Hematopoietic multipotent progenitor cell treated with erythropoietin and hydrocortisone succinate and interleukin-3 and kit ligand, for 17 days (in vitro differentiated cells): Measurements from ENCODE around the gene KLHL29.

Source experiments
- DNase-seq: peaks from one replicate; pipeline ENCODE4 v3.0.0-alpha.2; 2015; ENCODE audit warnings: low spot score

KLHL29 gene

GRCh38 chr2:23553561-23553960, 168.6 kb downstream of the KLHL29 start:
- DNase-seq, result no peak

GRCh38 chr2:23554054-23554697, 169.2 kb downstream of the KLHL29 start:
- DNase-seq, result no peak

GRCh38 chr2:23555944-23556343, 171.0 kb downstream of the KLHL29 start:
- DNase-seq, result no peak

GRCh38 chr2:23556929-23557328, 171.9 kb downstream of the KLHL29 start:
- no peak for DNase-seq

- DNase-seq, result no peak
These were observed 172.5 kb downstream of the KLHL29 start for GRCh38 chr2:23557455-23557854.

GRCh38 chr2:23559561-23560239, 174.7 kb downstream of the KLHL29 start:
- DNase-seq, result no peak

- DNase-seq, result no peak
These were observed 176.1 kb downstream of the KLHL29 start for GRCh38 chr2:23561088-23561487.

- no peak for DNase-seq
These were observed 176.6 kb downstream of the KLHL29 start for GRCh38 chr2:23561544-23561943.

GRCh38 chr2:23562143-23562542, 177.2 kb downstream of the KLHL29 start:
- DNase-seq, result no peak

GRCh38 chr2:23563151-23563550, 178.2 kb downstream of the KLHL29 start:
- no peak for DNase-seq

GRCh38 chr2:23563673-23564614, 179.0 kb downstream of the KLHL29 start:
- no peak for DNase-seq

- no peak for DNase-seq
These were observed 179.6 kb downstream of the KLHL29 start for GRCh38 chr2:23564615-23564960.

- DNase-seq, result no peak
These were observed 180.4 kb downstream of the KLHL29 start for GRCh38 chr2:23565374-23565773.

- no peak for DNase-seq
These were observed 180.8 kb downstream of the KLHL29 start for GRCh38 chr2:23565814-23566213.

- DNase-seq, result no peak
These were observed 181.5 kb downstream of the KLHL29 start for GRCh38 chr2:23566241-23567142.

GRCh38 chr2:23567161-23567756, 182.3 kb downstream of the KLHL29 start:
- DNase-seq, result no peak

GRCh38 chr2:23568211-23568610, 183.2 kb downstream of the KLHL29 start:
- no peak for DNase-seq

GRCh38 chr2:23568626-23569190, 183.7 kb downstream of the KLHL29 start:
- no peak for DNase-seq

- DNase-seq, result no peak
These were observed 184.9 kb downstream of the KLHL29 start for GRCh38 chr2:23569761-23570365.

GRCh38 chr2:23571085-23571484, 186.1 kb downstream of the KLHL29 start:
- no peak for DNase-seq
